AG04450 (cell line): Measurements from ENCODE around the gene CLSTN3. TPM values are rescaled to one million over a fixed set of nuclear protein-coding genes. Genes with fewer than 3 reads are reported as not detected.

ENCODE experiments used
- CTCF ChIA-PET: fragments of 300-600, 350-600 bp; formaldehyde crosslinking; extraction: SDS; loops from one replicate; lab custom pipeline; 2022; ENCODE audit warnings: antibody characterized with exemption, inconsistent platforms; lab: Charles Lee
- POLR2A ChIA-PET: fragments of 350-600 bp; formaldehyde crosslinking; extraction: SDS; loops from one replicate; lab custom pipeline; 2021; ENCODE audit warnings: antibody characterized with exemption, inconsistent platforms; lab: Yijun Ruan, JAX
- DNase-seq: peaks from one replicate; pipeline ENCODE4 v3.0.0-alpha.2; 2011; ENCODE audit warnings: low read depth, low spot score
- H3K27ac ChIP-seq: one replicate; pipeline ENCODE4 v1.5.1; 2012; ENCODE audit warnings: low read depth, low read length, control low read depth
- H3K27me3 ChIP-seq: one replicate; pipeline ENCODE4 v1.6.0; 2012; ENCODE audit warnings: low read length; ENCODE audit not compliant: control insufficient read depth, insufficient read depth
- H3K4me3 ChIP-seq: 2 replicates; pipeline ENCODE4 v1.5.1; 2011; ENCODE audit warnings: mild to moderate bottlenecking, low read depth, low read length, control low read depth
- H3K9me3 ChIP-seq: 2 replicates; pipeline ENCODE4 v1.5.1; 2012; ENCODE audit warnings: low read length; ENCODE audit not compliant: control insufficient read depth, insufficient read depth
- CTCF ChIP-seq: IDR thresholded peaks from 2 replicates; pipeline ENCODE4 v1.5.1; 2011; ENCODE audit warnings: low read depth, low read length, control low read depth, inconsistent platforms
- polyA plus RNA-seq: library from polyadenylated mRNA; depleted of rRNA; stranded (reverse); fragments of >200 nt; gene quantifications from 2 replicates; pipeline ENCODE4 v1.2.3, GENCODE V29; 2011

CLSTN3 gene
- polyA plus RNA-seq, 1 experiment, result 22.3 TPM

GRCh38 chr12:7154901-7155470 is 24.8 kb downstream of the CLSTN3 start:
- no peak for TF ChIP-seq CTCF
- Histone ChIP-seq H3K27me3 (no peaks in the 10 kb centered on the region), H3K27ac (no peak overlapping the region), H3K4me3 (no peak overlapping the region), H3K9me3 (no peaks in the 10 kb centered on the region)
- CTCF ChIA-PET, result interaction anchor here (1.3 to 3.6 kb wide), 4 partner anchors 9 to 41 kb away, joined by 3 to 33 read pairs (median 8); no protein-coding TSS in a partner anchor
- POLR2A ChIA-PET, result interaction anchor here (0.5 kb wide), 1 partner anchor 781 kb away, joined by 3 read pairs; no protein-coding TSS in a partner anchor
- no peak for DNase-seq

- no peak for DNase-seq
- Histone ChIP-seq H3K4me3 (no peak overlapping the region), H3K27ac (no peak overlapping the region), H3K27me3 (no peaks in the 10 kb centered on the region), H3K9me3 (no peaks in the 10 kb centered on the region)
- ChIA-PET CTCF (interaction anchor here (1.3 to 3.6 kb wide), 4 partner anchors 9 to 42 kb away, joined by 3 to 33 read pairs (median 8); no protein-coding TSS in a partner anchor), POLR2A (interaction anchor here (0.5 kb wide), 1 partner anchor 781 kb away, joined by 3 read pairs; no protein-coding TSS in a partner anchor)
- no peak for TF ChIP-seq CTCF
Measured at GRCh38 chr12:7155471-7156034, 25.4 kb downstream of the CLSTN3 start.

- DNase-seq, result no peak
- Histone ChIP-seq H3K9me3 (no peaks in the 10 kb centered on the region), H3K27ac (no peak overlapping the region), H3K27me3 (peaks cover 2% of the 10 kb centered on the region), H3K4me3 (no peak overlapping the region)
- CTCF ChIA-PET, result interaction anchor here (1.7 to 2.5 kb wide), 2 partner anchors 12 to 15 kb away, joined by 3 to 11 read pairs; no protein-coding TSS in a partner anchor
- POLR2A ChIA-PET, result no interaction called here
- TF ChIP-seq CTCF, result no peak
Measured at GRCh38 chr12:7156259-7157197, 26.4 kb downstream of the CLSTN3 start.

GRCh38 chr12:7157391-7157790 is 27.2 kb downstream of the CLSTN3 start:
- no peak for DNase-seq
- peaks cover 3% of the 10 kb centered on the region for H3K27me3 ChIP-seq
- no peak overlapping the region for H3K27ac ChIP-seq
- H3K4me3 ChIP-seq, result no peak overlapping the region
- POLR2A ChIA-PET, result no interaction called here
- CTCF ChIA-PET, result interaction anchor here (1.7 kb wide), 1 partner anchor 12 kb away, joined by 3 read pairs; no protein-coding TSS in a partner anchor
- no peaks in the 10 kb centered on the region for H3K9me3 ChIP-seq
- no peak for TF ChIP-seq CTCF
